ENCODE data around the gene EN2. TPM values are rescaled to one million over a fixed set of nuclear protein-coding genes. Genes with fewer than 3 reads are reported as not detected.

EN2 gene
- total RNA-seq, 1 experiment from 2014 or later, result not detected

GRCh38 chr7:155411718-155412415, 46.1 kb upstream of the EN2 start:
- peaks cover 34% of the 10 kb centered on the region for H3K27me3 Mint-ChIP-seq (ENCODE audit: insufficient read depth, unreplicated experiment)
- no peak for TF ChIP-seq CTCF (IDR thresholded peaks at IDR 0.05; ENCODE audit: unreplicated experiment)
- no peak for DNase-seq (ENCODE audit: unreplicated experiment)
- intact Hi-C loops (cut with micrococcal nuclease), result loop anchor here (5.0 kb wide), 1 partner anchor 355 kb away; no protein-coding TSS in a partner anchor
- no TSS peak for BruUV-seq (replicated peaks)
- ChIA-PET POLR2A (no interaction called here), CTCF (interaction anchor here (0.6 to 1.8 kb wide), 7 partner anchors 8 to 1398 kb away, joined by 3 to 4 read pairs (median 4); no protein-coding TSS in a partner anchor)
- no peaks in the 10 kb centered on the region for H3K9me3 Mint-ChIP-seq (ENCODE audit: unreplicated experiment)
- H3K4me3 Mint-ChIP-seq (ENCODE audit: unreplicated experiment), result no peak overlapping the region
- H3K4me1 Mint-ChIP-seq (ENCODE audit: insufficient read depth, unreplicated experiment), result no peaks in the 10 kb centered on the region
- H3K36me3 Mint-ChIP-seq (ENCODE audit: insufficient read depth, unreplicated experiment), result no peaks in the 10 kb centered on the region
- no peak overlapping the region for H3K27ac Mint-ChIP-seq (ENCODE audit: low read depth, unreplicated experiment)

GRCh38 chr7:155412416-155413253, 45.3 kb upstream of the EN2 start:
- intact Hi-C loops (cut with micrococcal nuclease), result loop anchor here (5.0 kb wide), 1 partner anchor 355 kb away; no protein-coding TSS in a partner anchor
- BruUV-seq (replicated peaks), result no TSS peak
- TF ChIP-seq CTCF (IDR thresholded peaks at IDR 0.05; ENCODE audit: unreplicated experiment), result peak; percentile 62
- H3K4me3 Mint-ChIP-seq (ENCODE audit: unreplicated experiment), result no peak overlapping the region
- peak; percentile 60 for DNase-seq (ENCODE audit: unreplicated experiment)
- H3K36me3 Mint-ChIP-seq (ENCODE audit: insufficient read depth, unreplicated experiment), result no peaks in the 10 kb centered on the region
- no peaks in the 10 kb centered on the region for H3K9me3 Mint-ChIP-seq (ENCODE audit: unreplicated experiment)
- CTCF ChIA-PET, result interaction anchor here (0.7 to 1.8 kb wide), 5 partner anchors 8 to 1149 kb away, joined by 3 to 6 read pairs (median 4); no protein-coding TSS in a partner anchor
- no peaks in the 10 kb centered on the region for H3K4me1 Mint-ChIP-seq (ENCODE audit: insufficient read depth, unreplicated experiment)
- H3K27ac Mint-ChIP-seq (ENCODE audit: low read depth, unreplicated experiment), result no peak overlapping the region
- POLR2A ChIA-PET, result no interaction called here
- H3K27me3 Mint-ChIP-seq (ENCODE audit: insufficient read depth, unreplicated experiment), result peaks cover 39% of the 10 kb centered on the region

GRCh38 chr7:155414547-155415492, 43.1 kb upstream of the EN2 start:
- BruUV-seq (replicated peaks), result no TSS peak
- Mint-ChIP-seq H3K4me1 (ENCODE audit: insufficient read depth, unreplicated experiment) (no peaks in the 10 kb centered on the region), H3K9me3 (ENCODE audit: unreplicated experiment) (no peaks in the 10 kb centered on the region), H3K27ac (ENCODE audit: low read depth, unreplicated experiment) (no peak overlapping the region), H3K36me3 (ENCODE audit: insufficient read depth, unreplicated experiment) (no peaks in the 10 kb centered on the region), H3K27me3 (ENCODE audit: insufficient read depth, unreplicated experiment) (peaks cover 42% of the 10 kb centered on the region), H3K4me3 (ENCODE audit: unreplicated experiment) (no peak overlapping the region)
- TF ChIP-seq CTCF (IDR thresholded peaks at IDR 0.05; ENCODE audit: unreplicated experiment), result no peak
- CTCF ChIA-PET, result interaction anchor here (0.6 to 1.2 kb wide), 3 partner anchors 11 to 31 kb away, joined by 3 to 5 read pairs (median 5); no protein-coding TSS in a partner anchor
- POLR2A ChIA-PET, result no interaction called here
- DNase-seq (ENCODE audit: unreplicated experiment), result no peak
- intact Hi-C loops (cut with micrococcal nuclease), result loop anchor here (5.0 kb wide), 1 partner anchor 352 kb away; no protein-coding TSS in a partner anchor
